GM18873 (cell line): ENCODE measurements around the gene AHCYL2.

Source experiments
- ATAC-seq: cut with Tn5 transposase; IDR thresholded peaks from one replicate; pipeline ENCODE4 v1.9.1; 2021; ENCODE audit warnings: mild to moderate bottlenecking, moderate library complexity, moderate number of reproducible peaks; ENCODE audit not compliant: unreplicated experiment, low FRiP score

AHCYL2 gene

GRCh38 chr7:129376076-129376777 lies 151.4 kb downstream of the AHCYL2 start:
- no peak for ATAC-seq

DNA sequence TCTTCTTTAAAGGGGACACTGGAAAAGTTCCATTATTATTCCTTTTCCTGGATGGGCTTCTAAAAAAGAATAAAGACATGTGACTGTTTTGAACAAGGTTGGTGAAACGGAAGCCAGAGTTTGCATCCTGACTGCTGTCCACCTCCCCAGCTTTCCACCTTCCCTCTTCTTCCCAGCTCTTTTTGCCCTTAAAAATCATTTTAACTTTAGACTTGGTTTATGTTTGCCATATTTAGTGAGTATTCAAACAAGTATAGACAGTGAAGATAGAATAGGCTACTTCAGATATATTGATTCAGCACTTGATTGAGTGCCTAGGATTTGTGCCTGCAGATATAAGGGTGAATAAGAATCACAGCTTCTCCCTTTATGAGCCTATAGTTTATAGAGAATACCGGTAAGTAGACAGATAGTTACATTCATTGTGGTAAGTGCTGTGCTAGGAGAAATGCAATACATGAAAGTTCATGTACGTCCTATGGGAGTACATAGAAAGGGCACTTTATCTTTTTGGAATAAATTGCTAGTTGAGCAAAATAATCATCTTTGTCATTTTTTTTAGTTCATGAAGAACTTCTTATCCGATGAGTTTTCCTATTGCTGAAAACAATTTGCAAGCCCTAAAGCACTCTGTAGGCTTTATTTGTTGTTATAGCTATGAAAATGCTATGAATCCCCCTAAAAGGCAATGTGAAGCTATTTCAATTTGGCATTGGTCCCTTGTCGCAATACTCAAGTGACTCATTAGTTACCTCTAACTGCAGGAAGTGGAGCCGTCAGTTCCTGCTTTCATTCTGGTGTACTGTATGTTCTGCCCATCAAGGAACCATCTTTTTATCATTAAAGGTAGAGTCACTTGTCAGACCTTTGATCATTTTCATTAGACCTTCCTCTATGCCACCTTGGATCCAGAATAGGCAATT lies 152.2 kb downstream of the AHCYL2 start:
- no peak for ATAC-seq

- no peak for ATAC-seq
Measured at GRCh38 chr7:129381710-129382484, 157.1 kb downstream of the AHCYL2 start.

- no peak for ATAC-seq
Measured at GRCh38 chr7:129383542-129384132, 158.8 kb downstream of the AHCYL2 start.

DNA sequence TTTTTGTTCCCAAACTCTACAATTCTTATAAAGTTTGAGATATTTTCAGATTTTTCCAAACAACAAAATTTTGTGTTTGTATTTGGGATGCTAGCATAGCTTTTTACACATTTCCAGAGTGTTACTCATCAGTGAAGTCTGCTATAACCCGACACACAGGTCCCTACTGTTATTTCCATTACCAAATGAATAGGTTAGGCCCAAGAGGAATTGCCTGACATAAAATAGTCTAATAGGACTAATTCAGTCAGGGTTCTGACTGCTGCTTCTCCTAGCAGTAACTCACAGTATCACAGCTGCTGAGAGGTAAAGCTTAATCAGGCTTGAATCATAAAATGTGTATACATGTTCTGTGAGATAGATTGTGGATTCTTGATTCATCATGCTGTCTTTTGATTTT lies 160.3 kb downstream of the AHCYL2 start:
- no peak for ATAC-seq

DNA sequence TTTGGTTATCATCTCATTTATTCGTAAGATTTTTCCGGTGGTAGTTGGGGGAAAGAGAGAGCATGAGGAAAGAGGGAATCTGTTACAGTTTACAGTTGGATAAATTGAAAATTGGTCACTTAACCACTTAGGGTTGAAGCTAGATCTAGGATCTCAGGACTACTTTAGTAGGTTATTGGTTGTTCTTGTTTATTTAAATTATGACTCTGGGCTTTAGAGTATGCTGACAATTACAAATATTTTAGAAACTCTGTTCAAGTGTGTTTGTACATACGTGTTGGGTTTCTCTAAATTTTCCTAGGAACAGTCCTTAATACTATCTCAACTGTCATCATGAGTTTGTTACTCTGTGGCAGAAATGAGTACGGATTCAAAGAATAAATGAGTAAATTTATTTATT lies 160.8 kb downstream of the AHCYL2 start:
- ATAC-seq, result no peak

DNA sequence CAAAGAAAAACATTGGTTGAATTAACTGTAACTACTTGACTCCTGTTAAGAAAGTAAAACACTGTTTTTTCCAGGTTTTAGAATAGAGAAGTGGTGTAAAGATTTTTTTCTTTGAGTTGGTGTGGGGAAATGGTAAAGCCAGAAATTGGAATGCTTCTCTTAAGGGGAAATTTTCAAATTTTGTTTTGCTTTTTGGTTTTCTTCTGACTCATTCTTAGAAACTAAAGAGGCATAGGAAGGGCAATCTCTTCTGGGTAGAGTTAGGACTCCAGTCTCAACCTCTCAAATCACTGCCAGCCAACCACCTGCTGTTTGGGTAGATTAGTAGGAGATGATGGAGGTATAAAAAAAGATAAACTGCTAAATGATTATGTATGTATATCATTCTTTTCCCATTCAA lies 161.7 kb downstream of the AHCYL2 start:
- ATAC-seq, result no peak

- no peak for ATAC-seq
Measured at GRCh38 chr7:129387537-129387936, 162.7 kb downstream of the AHCYL2 start.

DNA sequence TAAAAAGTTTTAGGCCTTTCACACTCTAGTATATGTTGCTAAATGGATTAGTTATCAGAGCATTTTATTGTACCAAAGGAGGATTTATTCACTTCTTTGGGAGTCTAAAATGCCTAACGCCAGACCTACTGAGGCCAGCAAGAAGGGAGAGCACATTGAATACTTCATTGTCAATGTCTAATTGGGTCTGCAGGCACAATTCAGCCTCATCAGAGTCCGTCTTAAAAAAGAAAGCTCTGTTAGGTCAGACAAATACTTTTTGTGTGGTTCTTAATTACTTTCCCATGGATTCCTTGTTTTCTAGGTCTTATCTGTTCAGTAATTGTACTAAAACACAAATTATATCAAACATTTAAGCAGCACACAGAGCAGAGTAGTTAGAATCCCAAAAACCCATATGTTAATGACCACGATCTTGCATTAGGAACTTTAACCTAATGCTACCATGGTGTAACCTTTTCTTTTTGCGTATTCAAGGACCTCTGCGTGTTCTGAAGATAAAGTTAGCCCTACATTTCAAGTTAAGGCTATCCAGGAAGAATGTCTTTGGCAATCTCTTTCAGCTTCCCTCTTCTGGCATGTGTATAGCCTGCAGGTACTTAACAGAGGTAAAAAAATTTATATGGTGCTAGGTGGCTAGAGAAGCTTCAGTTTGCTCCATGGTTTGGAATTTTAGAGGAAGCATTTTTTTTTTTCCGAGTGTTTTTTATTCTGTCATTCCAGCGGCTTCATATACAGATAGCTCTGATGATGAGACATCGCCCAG lies 163.7 kb downstream of the AHCYL2 start:
- ATAC-seq, result no peak

DNA sequence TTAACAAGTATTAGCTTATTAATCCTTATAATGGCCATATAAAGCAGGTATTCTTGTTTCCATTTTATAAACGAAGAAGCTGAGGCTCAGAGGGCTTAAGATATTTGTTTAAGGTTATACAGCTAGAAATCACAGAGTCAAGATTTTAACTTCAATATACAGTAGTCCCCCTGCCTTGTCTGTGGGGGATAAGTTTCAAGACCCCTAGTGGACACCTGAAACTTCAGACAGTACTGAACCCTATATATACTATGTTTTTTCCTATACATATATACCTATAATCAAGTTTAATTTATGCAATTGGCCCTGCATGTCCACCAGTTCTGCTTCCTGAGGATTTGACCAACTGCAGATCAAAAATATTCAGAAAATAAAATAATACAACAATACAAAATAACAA lies 165.0 kb downstream of the AHCYL2 start:
- no peak for ATAC-seq

DNA sequence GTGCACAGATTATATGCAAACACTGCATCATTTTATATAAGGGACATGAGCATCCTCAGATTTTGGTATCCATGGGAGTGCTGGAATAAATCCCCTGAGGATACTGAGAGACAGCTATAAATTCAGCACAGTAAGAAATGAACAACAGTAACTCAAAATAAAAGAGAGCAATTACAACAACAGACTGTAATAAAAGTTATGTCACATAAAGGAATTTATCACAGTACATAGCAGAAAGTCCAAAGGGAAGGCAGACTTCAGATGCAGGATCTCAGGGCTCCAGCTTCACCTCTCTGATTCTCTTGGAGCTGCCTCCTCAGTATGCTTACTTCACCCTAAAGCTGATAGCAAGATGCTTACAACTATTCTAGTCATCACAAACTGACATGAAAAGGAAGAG lies 165.5 kb downstream of the AHCYL2 start:
- no peak for ATAC-seq

- no peak for ATAC-seq
Measured at GRCh38 chr7:129391546-129392171, 166.8 kb downstream of the AHCYL2 start.

DNA sequence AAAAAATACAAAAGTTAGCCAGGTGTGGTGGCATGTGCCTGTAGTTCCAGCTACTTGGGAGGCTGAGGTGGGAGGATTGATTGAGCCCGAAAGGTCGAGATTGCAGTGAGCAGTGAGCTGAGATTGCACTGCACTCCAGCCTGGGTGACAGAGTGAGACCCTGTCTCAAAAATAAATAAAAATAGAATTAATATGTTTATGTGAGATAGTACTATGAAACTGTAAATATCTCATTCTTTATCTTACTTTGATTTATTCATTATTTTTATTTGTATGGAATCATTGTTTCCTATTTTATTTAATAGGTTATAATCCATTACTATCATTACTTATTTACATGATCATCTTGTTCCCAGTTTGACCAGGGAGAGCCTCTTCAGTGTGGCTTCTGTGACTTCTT lies 168.4 kb downstream of the AHCYL2 start:
- no peak for ATAC-seq

DNA sequence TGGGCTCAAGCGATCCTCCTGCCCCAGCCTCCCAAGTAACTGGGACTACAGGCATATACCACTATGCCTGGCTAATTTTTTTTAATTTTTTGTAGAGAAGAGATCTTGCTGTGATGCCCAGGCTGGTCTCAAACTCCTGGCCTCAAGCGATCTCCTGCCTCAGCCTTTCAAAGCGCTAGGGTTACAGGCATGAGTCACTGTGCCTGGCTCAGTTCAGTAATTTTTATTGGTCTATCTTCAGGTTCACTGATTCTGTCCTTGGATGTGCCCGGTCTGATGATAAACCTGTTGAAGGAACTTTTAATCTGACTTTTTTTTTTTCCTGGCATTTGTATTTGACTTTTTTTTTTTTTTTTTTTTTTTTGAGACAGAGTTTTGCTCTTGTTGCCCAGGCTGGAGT lies 169.3 kb downstream of the AHCYL2 start:
- ATAC-seq, result no peak

- no peak for ATAC-seq
Measured at GRCh38 chr7:129394982-129395914, 170.4 kb downstream of the AHCYL2 start.

DNA sequence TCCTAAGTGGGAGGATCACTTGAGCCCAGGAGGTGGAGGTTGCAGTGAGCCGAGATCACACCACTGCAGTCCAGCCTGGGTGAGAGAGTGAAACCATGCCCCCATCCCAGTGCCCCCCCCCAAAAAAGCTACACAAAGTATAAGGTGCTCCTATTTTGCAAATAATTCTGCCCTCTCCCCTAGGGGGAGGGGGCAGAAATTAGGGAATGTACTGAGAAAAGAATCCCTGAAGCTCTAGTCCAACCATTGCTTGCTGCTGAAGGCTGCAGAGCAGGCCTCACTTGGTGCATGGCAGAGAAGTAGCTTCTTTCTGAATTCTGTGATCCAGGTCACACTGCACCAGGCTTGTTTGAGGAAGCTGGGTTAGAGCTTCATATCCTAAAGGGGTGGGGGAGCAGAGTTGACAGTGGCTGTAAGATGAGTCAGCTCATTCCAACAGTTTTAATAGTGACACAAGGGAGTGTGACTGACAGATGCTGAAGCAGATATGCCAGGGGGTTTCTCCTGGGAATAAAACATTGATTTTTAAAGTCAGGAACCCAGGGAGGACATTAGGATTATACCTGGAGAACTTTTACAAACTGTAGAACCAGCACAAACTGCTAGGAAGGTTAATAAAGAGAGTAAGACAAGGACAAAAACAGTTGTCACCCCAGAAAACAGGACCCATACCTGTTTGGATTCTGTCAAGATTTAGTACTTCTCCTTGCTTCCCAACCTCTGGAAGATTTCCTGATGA lies 176.6 kb downstream of the AHCYL2 start:
- no peak for ATAC-seq

- ATAC-seq, result no peak
Measured at GRCh38 chr7:129401967-129402860, 177.4 kb downstream of the AHCYL2 start.
